ENCODE results near the gene NQO2. TPM values are rescaled to one million over a fixed set of nuclear protein-coding genes. Genes with fewer than 3 reads are reported as not detected.
A peak's percentile ranks its signal among the peaks of the same experiment; 100 is the strongest.

NQO2 gene
- total RNA-seq, 1 donor from 2014 or later = 51.1 TPM

- peaks cover 40% of the 10 kb centered on the region for H3K36me3 ChIP-seq
- no peaks in the 10 kb centered on the region for H3K9me3 ChIP-seq (replicated peaks)
- TF ChIP-seq CTCF (IDR thresholded peaks at IDR 0.05; ENCODE audit: borderline replicate concordance) = no peak
- DNase-seq = no peak
- peaks cover 73% of the 10 kb centered on the region for H3K4me1 ChIP-seq
- H3K27ac ChIP-seq (replicated peaks) = peak overlapping the region; percentile 93
- intact Hi-C loops (cut with micrococcal nuclease) = no loop called here
- no peaks in the 10 kb centered on the region for H3K27me3 ChIP-seq (ENCODE audit: low read depth)
- H3K4me3 ChIP-seq = no peak overlapping the region
Observed at GRCh38 chr6:2956930-2957685, 42.6 kb upstream of the NQO2 start.

DNA sequence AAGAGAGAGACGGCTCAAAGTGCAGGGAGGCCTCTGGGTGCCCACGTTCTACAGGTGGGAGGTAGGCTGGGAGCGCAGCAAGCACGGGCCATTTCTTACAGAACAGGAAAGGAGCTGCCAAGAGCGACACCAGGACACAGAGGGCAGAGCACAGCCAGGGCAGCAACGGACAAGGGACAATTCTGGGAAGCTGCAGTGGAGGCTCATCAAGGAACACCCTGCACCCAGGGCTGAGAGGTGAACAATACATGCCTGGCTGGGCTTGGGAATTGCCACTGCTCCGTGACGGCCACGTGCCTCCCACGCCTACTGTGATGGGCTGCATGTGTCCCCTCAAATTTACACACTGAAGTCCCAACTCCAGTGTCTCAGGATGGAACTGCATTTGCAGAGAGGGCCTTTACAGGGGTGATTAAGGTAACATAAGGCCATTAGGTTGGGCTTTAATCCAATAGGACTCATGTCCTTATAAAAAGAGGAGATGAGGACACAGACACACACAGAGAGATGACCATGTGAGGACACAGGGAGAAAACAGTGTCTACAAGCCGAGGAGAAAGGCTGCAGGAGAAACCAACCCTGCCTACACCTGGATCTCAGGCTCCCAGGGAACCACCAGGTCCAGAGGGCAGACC lies 41.9 kb upstream of the NQO2 start:
- Histone ChIP-seq H3K9me3 (replicated peaks) (no peaks in the 10 kb centered on the region), H3K27ac (replicated peaks) (peak overlapping the region; percentile 93), H3K4me3 (no peak overlapping the region), H3K4me1 (peaks cover 73% of the 10 kb centered on the region), H3K27me3 (ENCODE audit: low read depth) (no peaks in the 10 kb centered on the region), H3K36me3 (peaks cover 40% of the 10 kb centered on the region)
- intact Hi-C loops (cut with micrococcal nuclease) = no loop called here
- peak; percentile 71 for DNase-seq
- no peak for TF ChIP-seq CTCF (IDR thresholded peaks at IDR 0.05; ENCODE audit: borderline replicate concordance)

GRCh38 chr6:2958331-2958711 lies 41.4 kb upstream of the NQO2 start:
- intact Hi-C loops (cut with micrococcal nuclease) = no loop called here
- no peak for TF ChIP-seq CTCF (IDR thresholded peaks at IDR 0.05; ENCODE audit: borderline replicate concordance)

DNA sequence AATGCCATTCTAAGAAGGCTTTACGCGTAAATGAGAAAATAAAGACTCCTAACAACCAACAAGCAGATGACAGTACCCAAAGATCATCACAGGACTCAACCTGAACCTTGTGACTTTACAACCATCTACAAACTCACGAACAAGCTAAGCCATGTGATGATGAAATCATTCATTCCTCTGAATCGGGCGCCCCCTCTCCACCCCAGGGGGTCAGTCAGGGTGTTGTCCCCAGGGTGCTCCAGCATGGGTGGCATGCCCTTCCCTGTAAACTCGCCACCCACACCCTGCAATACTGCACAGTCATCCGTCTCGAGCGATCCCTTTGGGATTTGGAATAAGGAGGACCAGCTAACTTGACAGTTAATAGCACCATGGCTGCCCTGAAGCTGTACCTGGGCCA lies 40.9 kb upstream of the NQO2 start:
- DNase-seq = no peak
- Histone ChIP-seq H3K4me1 (peaks cover 77% of the 10 kb centered on the region), H3K4me3 (no peak overlapping the region), H3K36me3 (peaks cover 30% of the 10 kb centered on the region), H3K27ac (replicated peaks) (peak overlapping the region; percentile 93), H3K27me3 (ENCODE audit: low read depth) (no peaks in the 10 kb centered on the region), H3K9me3 (replicated peaks) (no peaks in the 10 kb centered on the region)
- intact Hi-C loops (cut with micrococcal nuclease) = no loop called here
- no peak for TF ChIP-seq CTCF (IDR thresholded peaks at IDR 0.05; ENCODE audit: borderline replicate concordance)

More at GRCh38 chr6:2958331-2958711, 41.4 kb upstream of the NQO2 start:
- Histone ChIP-seq H3K36me3 (peaks cover 34% of the 10 kb centered on the region), H3K4me3 (no peak overlapping the region), H3K27me3 (ENCODE audit: low read depth) (no peaks in the 10 kb centered on the region), H3K4me1 (peaks cover 73% of the 10 kb centered on the region), H3K9me3 (replicated peaks) (no peaks in the 10 kb centered on the region), H3K27ac (replicated peaks) (peak overlapping the region; percentile 93)
- peak; percentile 54 for DNase-seq

GRCh38 chr6:2959909-2960719 lies 39.6 kb upstream of the NQO2 start:
- no peaks in the 10 kb centered on the region for H3K9me3 ChIP-seq (replicated peaks)
- H3K4me1 ChIP-seq = peaks cover 77% of the 10 kb centered on the region
- no peak for TF ChIP-seq CTCF (IDR thresholded peaks at IDR 0.05; ENCODE audit: borderline replicate concordance)
- H3K4me3 ChIP-seq = no peak overlapping the region
- H3K27me3 ChIP-seq (ENCODE audit: low read depth) = no peaks in the 10 kb centered on the region
- DNase-seq = no peak
- peak overlapping the region; percentile 93 for H3K27ac ChIP-seq (replicated peaks)
- intact Hi-C loops (cut with micrococcal nuclease) = no loop called here
- H3K36me3 ChIP-seq = peaks cover 17% of the 10 kb centered on the region
